Hypothalamus (tissue), 51 donors: ENCODE measurements around the gene TSPOAP1.

Source experiments
- DNase-seq, 51 donors: peaks; one replicate each; lab custom pipeline; 2025; lab: John Stamatoyannopoulos, UW

The TSPOAP1 gene

GRCh38 chr17:58362368-58363014 is 33.9 kb upstream of the TSPOAP1 start:
- DNase-seq, result no peak

- peak in 1 of 51 donors; percentile 8 for DNase-seq
Observed at GRCh38 chr17:58360296-58361063, 31.9 kb upstream of the TSPOAP1 start.

- no peak for DNase-seq
Observed at GRCh38 chr17:58358408-58359172, 30.0 kb upstream of the TSPOAP1 start.

GRCh38 chr17:58357312-58358297 is 29.0 kb upstream of the TSPOAP1 start:
- no peak for DNase-seq

- no peak for DNase-seq
Observed at GRCh38 chr17:58356231-58356630, 27.6 kb upstream of the TSPOAP1 start.

- no peak for DNase-seq
Observed at GRCh38 chr17:58354541-58355216, 26.1 kb upstream of the TSPOAP1 start.

GRCh38 chr17:58353389-58353825 is 24.8 kb upstream of the TSPOAP1 start:
- no peak for DNase-seq

GRCh38 chr17:58352596-58353388 is 24.2 kb upstream of the TSPOAP1 start:
- peak in 3 of 51 donors; percentile 8 to 60 (median 9) for DNase-seq

- peak; percentile 51 to 93 (median 80) for DNase-seq
Observed at GRCh38 chr17:58351831-58352595, 23.4 kb upstream of the TSPOAP1 start, which contains the start of gene SUPT4H1. SUPT4H1 (minus strand) TSS chr17:58352201; CDS start chr17:58352135, 66 bp downstream.

- DNase-seq, result no peak
Observed at GRCh38 chr17:58351182-58351581, 22.6 kb upstream of the TSPOAP1 start.

GRCh38 chr17:58348038-58348437 is 19.4 kb upstream of the TSPOAP1 start:
- no peak for DNase-seq

GRCh38 chr17:58345500-58345899 is 16.9 kb upstream of the TSPOAP1 start:
- DNase-seq, result no peak

GRCh38 chr17:58344791-58345157 is 16.2 kb upstream of the TSPOAP1 start:
- no peak for DNase-seq

GRCh38 chr17:58344047-58344790 is 15.6 kb upstream of the TSPOAP1 start:
- DNase-seq, result peak in 7 of 51 donors; percentile 16 to 45 (median 32)

- no peak for DNase-seq
Observed at GRCh38 chr17:58343131-58343530, 14.5 kb upstream of the TSPOAP1 start.

- DNase-seq, result no peak
Observed at GRCh38 chr17:58341861-58342475, 13.4 kb upstream of the TSPOAP1 start.
